GM18909 (cell line): ENCODE data around the gene SPATA31A7.
"Not testable (repeated sequence)": the region's sequence is repeated elsewhere in the genome, so short reads cannot be mapped to it uniquely, and the experiment has no call there.

Experiments used
- ATAC-seq: cut with Tn5 transposase; IDR thresholded peaks from one replicate; pipeline ENCODE4 v1.9.1; 2021; ENCODE audit warnings: mild to moderate bottlenecking; ENCODE audit not compliant: unreplicated experiment, poor library complexity

The SPATA31A7 gene

DNA sequence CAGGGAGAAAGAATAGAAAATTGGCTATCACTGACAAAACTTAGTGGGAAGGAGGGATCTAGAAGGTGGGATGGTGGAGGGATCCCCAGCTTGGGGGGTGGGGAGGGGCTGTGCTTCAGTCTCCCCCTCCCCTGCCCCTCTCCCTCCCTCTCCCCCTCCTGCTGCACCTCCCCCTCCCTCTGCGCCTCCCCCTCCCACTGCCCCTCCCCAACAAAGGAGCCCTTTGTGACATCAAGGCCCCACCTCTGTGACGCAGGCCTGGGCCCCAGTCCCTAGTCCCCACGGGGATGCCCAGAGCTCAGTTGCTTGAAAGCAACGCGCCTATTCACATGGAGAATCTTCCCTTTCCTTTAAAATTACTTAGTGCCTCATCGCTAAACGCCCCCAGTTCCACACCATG is at the start of gene SPATA31A7:
TSS of gene SPATA31A7 (plus strand) at position 301 of the 400 bp plus-strand sequence. CDS start at position 330, 29 bp downstream.
- not testable (repeated sequence) for ATAC-seq

DNA sequence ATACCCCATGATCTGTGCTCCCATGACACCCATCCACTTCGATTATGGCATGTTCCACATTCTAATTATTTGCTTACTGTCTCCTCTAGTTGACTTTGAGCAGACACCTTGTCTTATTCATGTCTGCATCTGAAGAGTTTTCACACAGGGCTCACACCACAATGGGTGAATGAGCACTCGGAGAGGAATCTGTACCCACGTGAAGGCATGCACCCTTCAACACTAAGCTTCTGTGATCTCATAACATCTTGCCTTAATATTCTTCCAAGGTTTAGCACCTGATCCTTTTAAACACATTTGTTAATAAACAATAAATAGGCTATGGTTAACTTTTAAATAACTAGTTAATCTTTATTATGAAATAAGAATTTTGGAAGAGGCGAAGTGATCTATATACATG is 36.6 kb downstream of the SPATA31A7 start:
- ATAC-seq: not testable (repeated sequence)
